Measurements from ENCODE around the gene COL15A1.
"Not testable (repeated sequence)": the region's sequence is repeated elsewhere in the genome, so short reads cannot be mapped to it uniquely, and the experiment has no call there.

COL15A1 gene

GRCh38 chr9:98911738-98912137 is 32.0 kb upstream of the COL15A1 start:
- DNase-seq (ENCODE audit: low read depth in 1 of 2, low spot score in 1 of 2); H3K4me3 ChIP-seq (replicated peaks; ENCODE audit: insufficient read depth, low read length); H3K27me3 ChIP-seq (ENCODE audit: insufficient read depth, poor library complexity, severe bottlenecking); H3K27ac ChIP-seq (replicated peaks): not testable (repeated sequence)

GRCh38 chr9:98912450-98912849 is 31.3 kb upstream of the COL15A1 start:
- no peak for TF ChIP-seq POLR2AphosphoS5 (IDR thresholded peaks at IDR 0.05; ENCODE audit: low read depth)
- no peak for TF ChIP-seq SPI1 (IDR thresholded peaks at IDR 0.05; ENCODE audit: borderline replicate concordance, low read depth)
- TF ChIP-seq GABPA (IDR thresholded peaks at IDR 0.05; ENCODE audit: low read depth), result no peak
- no peak for TF ChIP-seq REST (IDR thresholded peaks at IDR 0.05; ENCODE audit: insufficient replicate concordance, low read depth)
- TF ChIP-seq CTCF (IDR thresholded peaks at IDR 0.05; ENCODE audit: insufficient read depth, low read length), result no peak
- DNase-seq (ENCODE audit: low read depth in 1 of 2, low spot score in 1 of 2), result no peak
- Histone ChIP-seq H3K27ac (replicated peaks) (no peak overlapping the region), H3K27me3 (ENCODE audit: insufficient read depth, poor library complexity, severe bottlenecking) (no peaks in the 10 kb centered on the region), H3K4me3 (replicated peaks; ENCODE audit: insufficient read depth, low read length) (no peak overlapping the region)

GRCh38 chr9:98913044-98913443 is 30.7 kb upstream of the COL15A1 start:
- no peak overlapping the region for H3K4me3 ChIP-seq (replicated peaks; ENCODE audit: insufficient read depth, low read length)
- H3K27me3 ChIP-seq (ENCODE audit: insufficient read depth, poor library complexity, severe bottlenecking), result no peaks in the 10 kb centered on the region
- TF ChIP-seq GABPA (IDR thresholded peaks at IDR 0.05; ENCODE audit: low read depth) (no peak), SPI1 (IDR thresholded peaks at IDR 0.05; ENCODE audit: borderline replicate concordance, low read depth) (no peak)
- DNase-seq (ENCODE audit: low read depth in 1 of 2, low spot score in 1 of 2), result no peak
- no peak overlapping the region for H3K27ac ChIP-seq (replicated peaks)

GRCh38 chr9:98913705-98914104 is 30.0 kb upstream of the COL15A1 start:
- DNase-seq (ENCODE audit: low read depth in 1 of 2, low spot score in 1 of 2), result no peak
- Histone ChIP-seq H3K27me3 (ENCODE audit: insufficient read depth, poor library complexity, severe bottlenecking) (no peaks in the 10 kb centered on the region), H3K4me3 (replicated peaks; ENCODE audit: insufficient read depth, low read length) (no peak overlapping the region), H3K27ac (replicated peaks) (no peak overlapping the region)
- TF ChIP-seq CTCF (IDR thresholded peaks at IDR 0.05; ENCODE audit: insufficient read depth, low read length) (no peak), GABPA (IDR thresholded peaks at IDR 0.05; ENCODE audit: low read depth) (no peak), SPI1 (IDR thresholded peaks at IDR 0.05; ENCODE audit: borderline replicate concordance, low read depth) (no peak), POLR2AphosphoS5 (IDR thresholded peaks at IDR 0.05; ENCODE audit: low read depth) (no peak), REST (IDR thresholded peaks at IDR 0.05; ENCODE audit: insufficient replicate concordance, low read depth) (no peak)

GRCh38 chr9:98915599-98915998 is 28.1 kb upstream of the COL15A1 start:
- no peak for DNase-seq (ENCODE audit: low read depth in 1 of 2, low spot score in 1 of 2)
- Histone ChIP-seq H3K27me3 (ENCODE audit: insufficient read depth, poor library complexity, severe bottlenecking) (no peaks in the 10 kb centered on the region), H3K27ac (replicated peaks) (no peak overlapping the region), H3K4me3 (replicated peaks; ENCODE audit: insufficient read depth, low read length) (no peak overlapping the region)
- no peak for TF ChIP-seq CTCF (IDR thresholded peaks at IDR 0.05; ENCODE audit: insufficient read depth, low read length)
- TF ChIP-seq SPI1 (IDR thresholded peaks at IDR 0.05; ENCODE audit: borderline replicate concordance, low read depth), result no peak
- TF ChIP-seq REST (IDR thresholded peaks at IDR 0.05; ENCODE audit: insufficient replicate concordance, low read depth), result no peak
- TF ChIP-seq POLR2AphosphoS5 (IDR thresholded peaks at IDR 0.05; ENCODE audit: low read depth), result no peak
- no peak for TF ChIP-seq GABPA (IDR thresholded peaks at IDR 0.05; ENCODE audit: low read depth)
